GM21526 (cell line): ENCODE results near the gene PAK1.

Experiments
- ATAC-seq: cut with Tn5 transposase; IDR thresholded peaks from one replicate; pipeline ENCODE4 v1.9.1; 2021; ENCODE audit warnings: moderate library complexity; ENCODE audit not compliant: unreplicated experiment, low FRiP score

PAK1 gene

GRCh38 chr11:77278595-77279506 is 195.0 kb downstream of the PAK1 start:
- ATAC-seq, result no peak

GRCh38 chr11:77276271-77276670 is 197.6 kb downstream of the PAK1 start:
- no peak for ATAC-seq
